GM23248 (cell line): ENCODE results near the gene EIF4A3.

Experiments
- EZH2 ChIP-seq: fragments of 200-600 bp; sonication (generic); IDR thresholded peaks from 2 replicates; pipeline ENCODE4 v1.6.1; 2018; ENCODE audit warnings: antibody characterized with exemption, mild to moderate bottlenecking; ENCODE audit not compliant: insufficient read depth, poor library complexity, severe bottlenecking
- EZH2phosphoT487 ChIP-seq: fragments of 200-600 bp; sonication (generic); IDR thresholded peaks from 2 replicates; pipeline ENCODE4 v1.6.1; 2018; ENCODE audit warnings: antibody characterized with exemption, moderate library complexity, mild to moderate bottlenecking, low read depth; ENCODE audit not compliant: insufficient read depth

DNA sequence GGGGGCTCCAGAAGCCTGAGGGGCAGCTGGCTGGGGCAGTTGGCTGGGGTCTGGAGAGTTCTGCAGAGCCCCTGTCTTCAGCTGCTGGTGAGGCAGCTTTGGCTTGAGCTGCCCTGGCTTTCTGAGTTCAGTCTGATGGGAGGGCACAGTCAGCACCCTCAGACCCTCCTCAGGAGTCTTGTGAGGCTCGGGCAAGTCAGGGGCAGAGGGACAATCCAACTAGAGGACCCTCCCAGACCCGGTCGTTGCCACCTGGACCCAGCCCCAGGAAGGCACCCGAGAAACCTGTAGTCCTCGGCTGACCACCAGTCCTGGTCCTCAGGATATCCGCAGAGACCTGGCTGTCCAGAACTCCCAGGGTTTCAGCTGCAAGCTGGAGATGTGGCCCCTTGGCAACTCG lies 24.8 kb upstream of the EIF4A3 start:
- TF ChIP-seq EZH2phosphoT487 = no peak
- no peak for TF ChIP-seq EZH2
